HG03354 (cell line): Measurements from ENCODE around the gene ADAMTS6.
"Not testable (repeated sequence)": the region's sequence is repeated elsewhere in the genome, so short reads cannot be mapped to it uniquely, and the experiment has no call there.

Experiments used
- ATAC-seq: cut with Tn5 transposase; IDR thresholded peaks from one replicate; pipeline ENCODE4 v1.9.1; 2021; ENCODE audit warnings: mild to moderate bottlenecking; ENCODE audit not compliant: unreplicated experiment, poor library complexity, severe bottlenecking

Gene ADAMTS6, protein sequence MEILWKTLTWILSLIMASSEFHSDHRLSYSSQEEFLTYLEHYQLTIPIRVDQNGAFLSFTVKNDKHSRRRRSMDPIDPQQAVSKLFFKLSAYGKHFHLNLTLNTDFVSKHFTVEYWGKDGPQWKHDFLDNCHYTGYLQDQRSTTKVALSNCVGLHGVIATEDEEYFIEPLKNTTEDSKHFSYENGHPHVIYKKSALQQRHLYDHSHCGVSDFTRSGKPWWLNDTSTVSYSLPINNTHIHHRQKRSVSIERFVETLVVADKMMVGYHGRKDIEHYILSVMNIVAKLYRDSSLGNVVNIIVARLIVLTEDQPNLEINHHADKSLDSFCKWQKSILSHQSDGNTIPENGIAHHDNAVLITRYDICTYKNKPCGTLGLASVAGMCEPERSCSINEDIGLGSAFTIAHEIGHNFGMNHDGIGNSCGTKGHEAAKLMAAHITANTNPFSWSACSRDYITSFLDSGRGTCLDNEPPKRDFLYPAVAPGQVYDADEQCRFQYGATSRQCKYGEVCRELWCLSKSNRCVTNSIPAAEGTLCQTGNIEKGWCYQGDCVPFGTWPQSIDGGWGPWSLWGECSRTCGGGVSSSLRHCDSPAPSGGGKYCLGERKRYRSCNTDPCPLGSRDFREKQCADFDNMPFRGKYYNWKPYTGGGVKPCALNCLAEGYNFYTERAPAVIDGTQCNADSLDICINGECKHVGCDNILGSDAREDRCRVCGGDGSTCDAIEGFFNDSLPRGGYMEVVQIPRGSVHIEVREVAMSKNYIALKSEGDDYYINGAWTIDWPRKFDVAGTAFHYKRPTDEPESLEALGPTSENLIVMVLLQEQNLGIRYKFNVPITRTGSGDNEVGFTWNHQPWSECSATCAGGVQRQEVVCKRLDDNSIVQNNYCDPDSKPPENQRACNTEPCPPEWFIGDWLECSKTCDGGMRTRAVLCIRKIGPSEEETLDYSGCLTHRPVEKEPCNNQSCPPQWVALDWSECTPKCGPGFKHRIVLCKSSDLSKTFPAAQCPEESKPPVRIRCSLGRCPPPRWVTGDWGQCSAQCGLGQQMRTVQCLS (N-terminal part only)

DNA sequence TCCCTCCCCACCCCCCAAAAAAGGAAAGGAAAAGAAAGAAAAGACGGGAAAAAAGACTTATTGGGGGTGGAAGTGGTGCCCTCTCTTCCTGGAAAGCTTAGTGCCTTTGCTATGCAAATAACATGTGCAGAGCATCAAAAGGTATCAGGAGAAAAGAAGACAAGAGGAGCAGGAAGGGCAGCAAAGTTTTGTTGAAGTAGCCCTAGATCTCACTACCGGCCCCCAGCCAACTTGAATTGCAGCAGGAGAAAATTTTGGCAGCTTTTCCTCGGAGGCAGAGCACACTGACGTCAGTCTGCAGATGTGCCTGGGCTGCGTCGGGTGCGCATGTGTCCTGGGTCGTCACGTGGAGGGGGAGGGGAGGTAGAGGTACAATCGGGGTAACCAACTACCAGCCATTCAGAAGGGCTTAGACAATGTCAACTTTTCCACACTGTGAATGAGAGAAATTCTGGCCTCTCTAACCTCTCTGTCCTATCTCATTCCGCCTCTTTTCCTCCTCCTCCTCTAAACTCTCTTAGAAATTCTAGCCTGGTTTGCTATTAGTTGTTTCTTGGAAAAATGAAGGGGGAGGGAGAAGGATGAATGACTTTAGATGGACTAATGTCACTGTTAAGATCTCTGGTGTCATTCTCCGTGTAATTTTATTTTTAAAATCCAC is at the start of gene ADAMTS6:
Gene ADAMTS6 (minus strand): TSS at position 286 of the 661 bp plus-strand sequence. CDS start 8,247 bp downstream, outside the sequence.
- ATAC-seq: peak; percentile 82

DNA sequence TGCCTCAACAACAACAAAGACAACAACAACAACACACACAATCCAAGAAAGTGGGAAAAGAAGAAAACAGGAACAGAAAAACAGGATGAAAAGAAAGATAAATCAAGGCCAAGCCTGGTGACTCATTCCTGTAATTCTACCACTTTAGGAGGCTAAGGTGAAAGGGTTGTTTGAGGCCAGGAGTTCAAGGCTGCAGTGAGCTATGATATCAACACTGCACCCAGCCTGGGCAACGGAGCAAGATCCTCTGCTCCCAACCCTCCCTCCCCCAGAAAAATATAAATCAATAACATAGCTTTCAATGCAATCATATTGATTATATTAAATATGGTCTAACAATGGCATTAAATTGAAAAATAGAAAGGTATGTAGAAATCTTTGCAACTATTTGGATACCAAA is 49.2 kb upstream of the ADAMTS6 start:
- ATAC-seq: no peak

DNA sequence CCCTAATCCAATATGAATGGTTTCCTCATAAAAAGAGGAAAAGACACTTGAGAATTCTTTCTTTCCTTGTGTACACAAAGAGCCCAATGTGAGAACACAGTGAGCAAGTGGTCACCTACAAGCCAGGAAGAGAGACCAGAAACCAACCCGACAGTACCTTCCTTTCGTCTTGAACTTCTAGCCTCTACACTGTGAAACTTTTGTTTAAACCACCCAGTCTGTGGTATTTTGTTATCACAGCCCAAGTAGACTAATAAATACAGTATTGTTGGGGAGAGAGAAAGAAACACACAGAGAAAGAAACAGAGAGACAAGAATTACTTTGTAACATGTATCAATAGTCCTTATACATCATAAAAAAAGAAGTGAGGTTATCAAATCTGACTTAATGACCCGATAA is 44.0 kb upstream of the ADAMTS6 start:
- no peak for ATAC-seq

DNA sequence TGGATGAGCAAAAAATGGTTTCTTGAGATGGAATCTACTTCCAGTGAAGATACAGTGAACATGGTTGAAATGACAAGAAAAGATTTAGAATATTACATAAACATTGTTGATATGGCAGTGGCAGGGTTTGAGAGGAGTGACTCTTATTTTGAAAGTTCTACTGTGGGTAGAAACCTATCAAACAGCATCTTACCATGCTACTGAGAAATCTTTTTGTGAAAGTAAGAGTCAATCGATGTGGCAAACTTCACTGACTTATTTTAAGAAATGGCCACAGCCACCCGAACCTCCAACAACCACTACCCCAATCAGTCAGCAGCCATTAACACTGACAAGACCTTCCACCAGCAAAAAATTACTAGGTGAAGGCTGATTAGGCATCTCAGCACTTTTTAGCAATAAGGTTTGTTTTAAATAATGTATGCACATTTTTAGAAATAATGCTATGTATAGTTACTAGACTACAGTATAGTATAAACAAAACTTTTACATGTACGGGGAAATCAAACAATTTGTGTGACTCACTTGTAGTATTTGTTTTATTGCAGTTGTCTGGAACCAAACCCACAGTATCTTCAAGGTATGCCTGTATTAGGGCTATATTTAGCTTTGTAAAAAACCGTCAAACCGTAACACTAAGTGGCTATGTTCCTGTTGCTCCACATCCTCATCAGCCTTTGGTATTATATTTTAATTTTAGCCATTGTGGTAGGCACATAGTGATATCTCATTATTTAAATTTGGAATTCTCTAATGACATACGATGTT is 30.6 kb upstream of the ADAMTS6 start:
- ATAC-seq: no peak

DNA sequence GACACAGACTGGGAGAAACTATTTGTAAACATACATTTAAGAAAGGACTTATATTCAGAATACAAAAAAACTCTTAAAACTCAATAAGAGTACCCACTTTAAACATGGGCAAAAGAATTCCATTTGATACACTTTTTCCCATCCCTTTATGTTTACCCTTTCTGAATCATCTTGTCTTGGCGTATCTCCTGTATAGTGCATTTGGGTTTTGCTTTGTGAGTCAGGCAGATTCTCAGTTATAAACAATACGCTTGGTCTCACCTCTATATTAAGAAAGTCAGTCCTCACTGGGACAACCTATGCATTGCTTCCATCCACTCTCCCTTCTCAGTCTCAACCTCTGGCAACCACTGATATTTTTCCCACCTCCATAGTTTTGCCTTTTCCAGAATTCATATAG is 27.3 kb upstream of the ADAMTS6 start:
- no peak for ATAC-seq

DNA sequence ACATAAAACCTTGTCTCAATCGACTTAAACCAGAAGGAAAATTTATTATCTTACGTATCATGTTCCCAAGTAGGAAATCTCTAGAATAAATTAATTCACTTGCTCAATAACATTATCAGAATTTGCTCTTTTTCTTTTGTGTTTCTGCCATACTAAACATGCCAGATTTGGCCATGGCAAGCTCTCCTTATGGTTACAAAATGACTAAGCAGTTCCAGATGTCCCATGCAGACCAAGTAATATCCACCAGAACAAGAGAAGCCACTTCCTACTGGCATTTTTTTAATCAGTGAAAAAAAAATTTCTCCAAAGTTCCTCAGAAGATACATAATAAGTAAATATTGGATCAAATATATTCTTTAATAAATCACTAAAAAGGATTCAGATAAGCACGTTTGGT is 25.2 kb upstream of the ADAMTS6 start:
- ATAC-seq: no peak

DNA sequence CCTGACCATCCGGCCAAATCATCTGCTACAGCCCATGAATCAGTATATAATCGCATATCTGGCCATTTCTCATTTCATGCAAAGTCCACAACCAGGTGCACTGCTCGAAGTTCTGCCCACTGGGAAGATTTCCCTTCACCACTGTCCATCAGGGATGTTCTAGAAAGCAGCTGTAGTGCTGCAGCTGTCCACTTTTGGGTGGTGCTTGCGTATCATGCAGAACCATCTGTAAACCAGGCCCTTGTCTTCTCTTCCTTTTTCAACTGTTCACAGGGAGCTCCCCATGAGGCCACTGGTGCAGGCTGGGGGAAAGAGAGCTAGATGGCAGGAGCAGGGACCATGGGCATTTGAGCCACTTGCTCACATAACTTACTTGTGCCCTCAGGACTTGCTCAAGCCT is 7.4 kb upstream of the ADAMTS6 start:
- ATAC-seq: no peak

DNA sequence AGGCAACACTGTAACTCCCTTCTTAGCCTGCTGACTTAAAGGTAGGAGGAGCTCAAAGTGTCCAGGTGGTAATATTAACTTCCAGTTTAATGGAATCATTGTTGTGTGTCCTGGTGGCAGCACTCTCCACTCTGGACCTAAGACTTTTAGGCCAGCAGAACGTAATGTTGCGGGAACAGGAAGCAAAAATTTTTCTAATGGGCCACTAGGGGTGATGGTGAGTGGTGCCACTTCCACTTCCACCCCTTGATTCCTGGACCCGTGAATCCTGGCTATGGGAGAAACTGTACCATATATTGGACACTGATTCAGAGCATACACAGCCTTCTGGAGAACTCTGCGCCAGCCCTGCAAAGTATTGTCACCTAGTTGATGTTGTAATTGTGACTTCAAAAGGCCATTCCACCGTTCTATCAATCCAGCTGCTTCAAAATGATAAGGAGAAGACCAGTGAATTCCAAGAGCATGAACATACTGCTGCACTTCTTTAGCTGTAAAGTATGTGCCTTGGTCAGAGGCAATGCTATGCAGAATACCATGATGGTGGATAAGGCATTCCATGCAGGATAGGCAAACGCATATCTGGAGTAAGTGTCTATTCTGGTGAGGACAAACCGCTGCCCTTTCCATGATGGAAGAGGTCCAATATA is 6.4 kb upstream of the ADAMTS6 start:
- not testable (repeated sequence) for ATAC-seq

DNA sequence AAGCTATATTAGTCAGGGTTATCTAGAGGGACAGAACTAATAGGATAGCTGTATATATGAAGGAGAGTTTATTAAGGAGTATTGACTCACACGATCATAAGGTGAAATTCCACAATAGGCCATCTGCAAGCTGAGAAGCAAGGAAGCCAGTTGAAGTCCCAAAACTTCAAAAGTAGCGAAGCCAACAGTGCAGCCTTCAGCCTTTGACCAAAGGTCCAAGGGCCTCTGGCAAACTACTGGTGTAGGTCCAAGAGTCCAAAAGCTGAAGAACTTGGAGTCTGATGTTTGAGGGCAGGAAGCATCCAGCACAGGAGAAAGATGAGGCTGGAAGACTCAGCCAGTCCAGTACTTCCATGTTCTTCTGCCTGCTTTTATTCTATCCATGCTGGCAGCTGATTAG is 5.1 kb upstream of the ADAMTS6 start:
- not testable (repeated sequence) for ATAC-seq

DNA sequence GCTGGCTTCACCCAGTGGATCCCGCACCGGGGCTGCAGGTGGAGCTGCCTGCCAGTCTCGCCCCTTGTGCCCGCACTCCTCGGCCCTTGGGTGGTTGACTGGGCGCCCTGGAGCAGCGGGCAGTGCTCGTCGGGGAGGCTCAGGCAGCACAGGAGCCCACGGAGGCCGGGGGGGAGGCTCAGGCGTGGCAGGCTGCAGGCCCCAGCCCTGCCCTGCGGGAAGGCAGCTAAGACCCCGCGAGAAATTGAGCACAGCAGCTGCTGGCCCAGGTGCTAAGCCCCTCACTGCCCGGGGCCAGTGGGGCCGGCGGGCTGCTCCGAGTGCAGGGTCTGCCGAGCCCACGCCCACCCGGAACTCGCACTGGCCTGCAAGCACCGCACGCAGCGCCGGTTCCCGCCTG is 3.7 kb upstream of the ADAMTS6 start:
- ATAC-seq: no peak

DNA sequence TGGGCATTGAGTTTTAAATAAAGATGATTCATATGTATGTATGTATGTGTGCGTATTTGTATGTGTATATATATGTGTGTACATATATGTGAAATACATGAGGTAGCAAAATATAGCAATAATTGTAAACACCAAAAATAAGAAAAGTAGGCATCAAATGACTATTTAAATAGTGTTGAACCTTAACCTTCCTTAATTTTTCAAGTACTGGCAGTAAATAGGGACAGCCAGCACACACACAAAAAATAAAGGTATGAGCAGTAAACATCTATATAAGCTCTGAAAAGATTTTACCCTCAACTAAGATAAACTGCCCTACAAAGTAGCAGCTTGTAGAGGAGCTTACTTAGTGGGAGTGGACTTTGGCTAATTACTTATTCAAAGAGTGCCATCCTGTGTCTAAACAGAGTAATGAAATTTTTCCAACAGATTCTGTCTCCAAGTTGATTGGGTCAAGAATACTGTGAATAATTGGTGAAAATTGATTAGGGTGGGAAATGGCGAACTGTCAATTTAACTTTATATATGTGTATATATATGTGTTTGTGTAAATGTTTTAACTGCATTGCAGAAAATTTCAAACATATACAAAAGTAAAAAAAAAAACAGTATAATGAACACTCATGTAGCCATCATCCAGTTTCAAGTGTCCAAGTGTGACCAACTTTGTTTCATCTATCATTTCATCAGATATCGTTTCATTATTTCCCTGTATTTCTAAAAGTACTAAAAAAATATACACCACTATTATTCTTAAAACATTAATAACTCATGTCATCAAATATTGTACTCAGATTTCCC is 2.0 kb upstream of the ADAMTS6 start:
- ATAC-seq: peak; percentile 56

DNA sequence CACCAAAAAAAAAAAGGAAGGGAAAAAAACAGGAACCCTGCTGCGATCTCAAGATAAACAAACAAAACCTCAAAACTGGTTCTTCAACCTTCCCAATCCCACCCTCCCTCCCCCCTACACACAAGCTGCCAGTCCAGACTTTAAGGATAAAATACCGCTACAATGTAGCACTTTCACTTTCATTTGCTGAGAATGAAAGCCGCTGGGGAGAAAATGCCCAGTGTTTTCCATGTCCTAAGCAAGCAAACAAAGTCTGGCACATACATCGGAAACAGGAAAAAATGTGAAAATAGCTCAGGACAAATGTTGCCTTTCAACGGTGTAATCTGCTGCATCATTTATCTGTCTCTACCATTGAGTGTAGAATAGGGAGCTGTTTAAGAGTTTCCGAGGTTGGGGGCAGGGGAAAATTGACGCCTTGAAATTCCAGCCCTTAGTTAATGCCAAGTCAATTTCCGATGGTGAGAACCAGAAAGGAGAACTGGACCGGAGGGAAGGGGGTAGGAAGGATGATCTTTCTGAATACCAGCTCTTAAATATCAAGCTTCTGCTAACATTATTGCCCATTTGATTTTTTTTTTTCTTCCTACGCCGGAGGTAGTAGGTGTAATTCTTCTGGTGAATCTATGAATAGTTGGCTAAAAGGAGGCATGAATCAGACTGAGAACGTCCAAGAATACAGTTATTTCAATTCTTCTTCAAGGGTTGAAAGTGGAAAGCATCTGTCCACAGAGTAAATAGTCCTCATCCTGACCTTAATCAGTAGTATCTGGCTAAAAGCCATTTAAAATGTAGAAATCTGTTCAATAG is 1.2 kb upstream of the ADAMTS6 start:
- no peak for ATAC-seq

DNA sequence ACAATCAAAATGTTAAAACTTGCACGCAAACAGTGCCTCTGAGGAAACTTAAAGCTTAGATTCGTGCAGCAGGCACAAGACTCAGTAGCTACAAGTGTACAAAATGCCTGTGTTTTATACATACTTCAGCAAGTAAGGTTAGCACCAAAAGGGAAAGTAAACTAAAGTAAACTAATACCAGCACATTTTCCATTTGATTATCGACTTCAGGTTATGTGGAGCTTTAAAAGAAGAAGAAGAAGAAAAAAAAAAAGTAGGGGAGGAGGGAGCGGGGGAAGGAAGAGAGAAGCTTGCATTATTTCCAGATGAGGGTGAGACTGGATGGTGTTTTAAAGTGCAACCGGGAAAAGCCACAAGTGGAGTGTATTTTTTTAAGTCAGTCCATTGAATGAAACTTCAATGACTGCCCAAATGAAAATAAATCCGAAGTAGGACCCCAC is 596 bp upstream of the ADAMTS6 start:
- ATAC-seq: no peak

DNA sequence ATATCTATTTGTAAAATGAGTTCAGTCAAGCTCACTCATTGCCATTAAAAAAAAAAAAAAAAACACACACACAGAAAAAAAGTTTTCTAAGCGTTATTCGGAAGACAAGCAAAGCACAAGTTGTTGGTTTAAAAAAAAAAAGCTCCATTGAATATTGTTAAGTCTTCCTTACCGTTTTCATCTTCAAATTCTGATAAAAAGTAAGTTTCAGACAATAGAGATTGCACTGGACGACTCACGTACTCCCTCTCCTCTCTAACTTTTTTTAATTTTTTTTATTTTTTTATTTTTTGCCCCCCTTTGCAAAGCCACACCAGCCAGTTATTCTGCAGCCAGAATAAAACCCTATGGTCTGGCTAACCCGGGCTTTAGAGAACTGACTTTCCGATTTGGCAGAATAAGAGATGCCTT is 544 bp downstream of the ADAMTS6 start:
- ATAC-seq: peak; percentile 34

DNA sequence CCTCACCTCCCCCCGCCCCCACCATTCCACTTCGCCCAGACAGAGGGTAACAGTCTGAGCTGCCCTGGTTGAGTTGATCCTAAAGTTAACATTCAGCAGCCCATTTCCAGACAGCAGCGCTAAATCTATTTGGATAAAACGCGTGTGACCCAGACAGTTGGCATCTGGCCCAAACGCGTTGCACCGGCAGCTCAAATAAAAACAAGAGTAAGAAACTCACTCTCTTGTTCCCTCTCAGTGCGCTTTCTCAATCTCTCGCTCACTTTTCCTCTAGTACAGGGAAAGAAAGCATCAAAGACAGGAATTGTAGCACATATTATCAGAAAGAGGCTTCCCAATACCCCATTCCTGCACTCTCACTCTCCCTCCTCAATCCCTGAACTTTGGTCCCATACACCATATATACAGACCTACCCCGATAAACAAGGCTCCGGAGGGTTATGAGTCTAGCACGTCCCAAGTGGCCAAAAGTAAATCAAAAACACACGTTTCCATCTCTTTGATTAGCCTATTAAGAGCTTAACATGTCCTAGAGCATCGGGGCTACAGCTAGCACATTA is 1.3 kb downstream of the ADAMTS6 start:
- ATAC-seq: peak; percentile 35

DNA sequence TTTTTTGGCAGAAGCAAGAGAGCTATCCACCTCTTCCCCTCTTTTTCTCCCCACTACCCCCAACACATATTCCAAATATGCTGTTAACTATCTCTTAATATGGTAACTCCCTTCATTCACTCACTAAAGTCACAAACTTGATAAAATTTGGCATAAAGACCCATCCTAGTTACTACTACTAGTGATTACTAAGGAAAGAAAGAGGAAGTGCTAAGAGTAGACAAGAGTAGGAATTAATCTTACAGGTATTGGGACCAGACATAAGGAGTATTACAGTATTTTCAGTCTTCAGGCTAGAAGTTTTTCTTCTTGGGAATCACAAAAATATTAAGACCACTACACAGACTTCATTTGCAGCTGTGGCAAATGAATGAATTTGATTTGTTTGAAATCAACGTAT is 2.2 kb downstream of the ADAMTS6 start:
- no peak for ATAC-seq

DNA sequence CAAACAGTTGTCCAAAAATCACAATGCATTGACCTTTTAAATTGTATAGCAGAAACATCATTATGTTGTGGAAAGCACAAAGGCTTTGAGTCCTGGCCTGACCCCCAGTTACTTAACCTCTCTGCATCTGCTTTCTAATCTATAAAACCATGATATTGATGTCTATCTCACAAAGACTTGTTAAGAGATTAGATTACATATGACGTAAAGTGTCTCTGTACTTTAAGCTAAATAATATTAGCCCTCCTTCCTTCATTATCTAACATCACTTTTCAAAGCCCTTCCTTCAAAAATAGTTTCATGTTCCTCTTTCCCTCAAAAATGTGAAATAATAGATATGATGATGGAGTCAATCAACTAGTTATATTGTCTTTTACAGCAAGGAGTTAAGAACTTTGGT is 3.4 kb downstream of the ADAMTS6 start:
- ATAC-seq: no peak
